Prostate gland (tissue), 2 donors: ENCODE results near the gene USP26. TPM values are rescaled to one million over a fixed set of nuclear protein-coding genes. Genes with fewer than 3 reads are reported as not detected.
"Not testable (repeated sequence)": the region's sequence is repeated elsewhere in the genome, so short reads cannot be mapped to it uniquely, and the experiment has no call there.

ENCODE experiments used
- DNase-seq: peaks from one replicate; pipeline ENCODE4 v3.0.0-alpha.2; 2019; ENCODE audit warnings: low spot score
- H3K27ac ChIP-seq, 2 donors: fragments of 200-600 bp; sonication (generic); 2 replicates each; pipeline ENCODE4 v1.5.1; 2017 to 2019
- H3K27me3 ChIP-seq: fragments of 200-600 bp; sonication (generic); replicated peaks from 2 replicates; pipeline ENCODE4 v1.5.1; 2019; ENCODE audit not compliant: insufficient read depth
- H3K36me3 ChIP-seq, 2 donors: fragments of 200-600 bp; sonication (generic); 1 replicate in 1 of 2; 2 replicates in 1 of 2; pipeline versions ENCODE4 v1.5.1 to v1.8.1; 2017 to 2019
- H3K4me1 ChIP-seq: fragments of 200-600 bp; sonication (generic); replicated peaks from 2 replicates; pipeline ENCODE4 v1.5.1; 2019
- H3K4me3 ChIP-seq, 2 donors: fragments of 200-600 bp; sonication (generic); 2 replicates each; pipeline ENCODE4 v1.5.1; 2017 to 2019
- H3K9me3 ChIP-seq: fragments of 200-600 bp; sonication (generic); 2 replicates; pipeline ENCODE4 v1.5.1; 2017
- CTCF ChIP-seq, 4 experiments: fragments of 200-600 bp in 2 of 4; fragments of 450-650 bp in 2 of 4; sonication (generic) in 2 of 4; IDR thresholded peaks; 1 replicate in 3 of 4; 2 replicates in 1 of 4; pipeline ENCODE4 v1.5.1; 2016 to 2019; ENCODE audit warnings: antibody characterized with exemption in 4 of 4, mild to moderate bottlenecking in 2 of 4, moderate library complexity in 2 of 4
- POLR2A ChIP-seq: fragments of 450-650 bp; IDR thresholded peaks from one replicate; pipeline ENCODE4 v1.6.1; 2016; ENCODE audit warnings: antibody characterized with exemption, mild to moderate bottlenecking
- POLR2AphosphoS5 ChIP-seq: sonication (generic); formaldehyde crosslinking; IDR thresholded peaks from one replicate; pipeline ENCODE4 v1.6.1; 2017; ENCODE audit warnings: antibody characterized with exemption
- WGBS: methylation state at CpG from one replicate; pipeline ENCODE4 v1.1.5; 2018; 5-methylcytosine and 5-hydroxymethylcytosine counted together
- intact Hi-C: fragments of 100-400 bp; cut with DNase I; formaldehyde crosslinking; loops from one replicate; pipeline ENCODE4 v1.14.2; 2022
- total RNA-seq, 2 donors: library from RNA; depleted of rRNA; stranded (reverse); fragments of >200 nt; gene quantifications; one replicate each; pipeline ENCODE4 v1.1.0, GENCODE V29; 2016

Gene USP26
- total RNA-seq, 2 donors from 2014 or later: 4.5 TPM; not detected in 1

GRCh38 chrX:133089411-133089810 is 7.5 kb downstream of the USP26 start:
- TF ChIP-seq POLR2AphosphoS5: no peak
- no peak for TF ChIP-seq POLR2A
- no peak for TF ChIP-seq CTCF (IDR thresholded peaks at IDR 0.05)
- Histone ChIP-seq H3K27ac (no peak overlapping the region), H3K4me1 (no peaks in the 10 kb centered on the region), H3K9me3 (no peaks in the 10 kb centered on the region), H3K27me3 (no peaks in the 10 kb centered on the region), H3K4me3 (no peak overlapping the region), H3K36me3 (no peaks in the 10 kb centered on the region)
- intact Hi-C loops: no loop called here
- DNase-seq: no peak

DNA sequence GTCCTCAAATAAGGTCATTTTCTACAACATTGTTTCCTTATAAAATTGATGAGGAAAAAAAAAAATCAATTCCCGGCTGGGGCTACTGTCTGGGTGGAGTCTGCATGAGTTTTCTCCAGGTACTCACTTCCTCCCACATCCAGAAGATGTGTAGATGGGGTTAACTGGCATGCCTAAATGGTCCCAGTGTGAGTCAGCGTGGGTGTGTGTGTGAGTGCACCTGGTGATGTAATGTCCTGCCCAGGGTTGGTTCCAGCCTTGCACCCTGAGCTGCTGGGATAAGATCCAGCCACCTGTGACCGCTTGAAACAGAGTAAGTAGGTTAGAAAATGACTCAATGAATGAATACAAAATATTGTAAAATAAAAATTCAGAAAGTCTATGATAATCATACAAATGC is 11.1 kb downstream of the USP26 start:
- DNase-seq: no peak
- Histone ChIP-seq H3K36me3 (no peaks in the 10 kb centered on the region), H3K4me3 (no peak overlapping the region), H3K9me3 (no peaks in the 10 kb centered on the region), H3K27me3 (no peaks in the 10 kb centered on the region), H3K27ac (no peak overlapping the region), H3K4me1 (no peaks in the 10 kb centered on the region)
- 85% methylated on average over 2 of the region's 3 CpGs for WGBS
- TF ChIP-seq POLR2A (no peak), CTCF (IDR thresholded peaks at IDR 0.05) (no peak), POLR2AphosphoS5 (no peak)
- intact Hi-C loops: no loop called here

DNA sequence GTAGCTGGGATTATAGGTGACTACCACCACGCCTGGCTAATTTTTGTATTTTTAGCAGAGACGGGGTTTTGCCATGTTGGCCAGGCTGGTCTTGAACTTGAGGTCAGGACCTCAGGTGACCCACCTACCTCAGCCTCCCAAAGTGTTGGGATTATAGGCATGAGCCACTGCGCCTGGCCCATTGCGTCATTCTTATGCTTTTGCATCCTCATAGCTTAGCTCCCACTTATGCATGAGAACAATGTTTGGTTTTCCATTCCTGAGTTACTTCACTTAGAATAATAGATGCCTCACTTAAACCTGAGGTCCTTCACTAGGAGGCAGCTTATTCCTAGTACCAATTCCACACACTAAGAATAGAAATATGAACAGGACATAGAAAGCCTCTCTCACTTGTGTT is 11.9 kb downstream of the USP26 start:
- intact Hi-C loops, H3K9me3 ChIP-seq, H3K27me3 ChIP-seq, H3K4me1 ChIP-seq, H3K4me3 ChIP-seq, H3K36me3 ChIP-seq, DNase-seq, H3K27ac ChIP-seq: not testable (repeated sequence)
- 95% methylated on average over 4 of the region's 4 CpGs for WGBS

DNA sequence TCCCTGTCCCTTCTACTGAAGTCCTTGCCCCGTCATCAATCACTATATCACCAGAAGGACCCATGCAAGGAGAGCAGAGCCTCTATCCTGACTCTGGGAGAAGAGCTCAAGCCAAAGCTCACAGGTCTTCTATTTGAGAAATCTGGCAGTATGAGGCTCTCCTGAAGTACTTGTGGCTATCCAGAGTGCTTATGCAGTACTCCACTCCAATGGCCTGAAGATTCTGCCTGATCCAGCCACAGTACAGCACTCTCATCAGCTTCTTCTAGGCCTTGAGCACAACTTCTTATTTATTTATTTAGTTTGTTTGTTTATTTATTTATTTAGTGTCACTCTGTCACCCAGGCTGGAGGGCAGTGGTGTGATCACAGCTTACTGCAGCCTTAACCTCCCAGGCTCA is 13.0 kb downstream of the USP26 start:
- TF ChIP-seq CTCF (IDR thresholded peaks at IDR 0.05) (no peak), POLR2AphosphoS5 (no peak), POLR2A (no peak)

GRCh38 chrX:133081990-133082389 is 14.9 kb downstream of the USP26 start:
- no peaks in the 10 kb centered on the region for H3K27me3 ChIP-seq
- WGBS: 80% methylated on average over 3 of the region's 3 CpGs
- H3K4me1 ChIP-seq: no peaks in the 10 kb centered on the region
- H3K9me3 ChIP-seq: no peaks in the 10 kb centered on the region
- no peak overlapping the region for H3K4me3 ChIP-seq
- no peak overlapping the region for H3K27ac ChIP-seq
- H3K36me3 ChIP-seq: no peaks in the 10 kb centered on the region
- TF ChIP-seq POLR2A (no peak), CTCF (IDR thresholded peaks at IDR 0.05) (no peak), POLR2AphosphoS5 (no peak)
- intact Hi-C loops: no loop called here
- no peak for DNase-seq

More for the DNA sequence above, 13.0 kb downstream of the USP26 start:
- H3K4me3 ChIP-seq: no peak overlapping the region
- no peaks in the 10 kb centered on the region for H3K36me3 ChIP-seq
- intact Hi-C loops: no loop called here
- no peaks in the 10 kb centered on the region for H3K9me3 ChIP-seq
- WGBS: 88% methylated on average over 1 of the region's 1 CpG
- H3K27me3 ChIP-seq: no peaks in the 10 kb centered on the region
- no peaks in the 10 kb centered on the region for H3K4me1 ChIP-seq
- DNase-seq: no peak
- no peak overlapping the region for H3K27ac ChIP-seq

- H3K9me3 ChIP-seq, H3K36me3 ChIP-seq, H3K27ac ChIP-seq, H3K4me3 ChIP-seq, H3K4me1 ChIP-seq, DNase-seq, intact Hi-C loops, H3K27me3 ChIP-seq: not testable (repeated sequence)
- WGBS: 83% methylated on average over 4 of the region's 4 CpGs
These were observed 19.1 kb downstream of the USP26 start for GRCh38 chrX:133077856-133078255.
